ENCODE data around the gene FYCO1.

- TF ChIP-seq CTCF (IDR thresholded peaks at IDR 0.05; ENCODE audit: borderline replicate concordance, extremely low read depth, low read length, poor library complexity, severe bottlenecking): no peak
- TF ChIP-seq EZH2 (IDR thresholded peaks at IDR 0.05; ENCODE audit: borderline replicate concordance, low read depth, low read length, severe bottlenecking): no peak
Measured at GRCh38 chr3:46036191-46036590, 40.6 kb upstream of the FYCO1 start.

Data from DND-41 (cell line).